Measurements from ENCODE around the gene FAM222B.

FAM222B gene

DNA sequence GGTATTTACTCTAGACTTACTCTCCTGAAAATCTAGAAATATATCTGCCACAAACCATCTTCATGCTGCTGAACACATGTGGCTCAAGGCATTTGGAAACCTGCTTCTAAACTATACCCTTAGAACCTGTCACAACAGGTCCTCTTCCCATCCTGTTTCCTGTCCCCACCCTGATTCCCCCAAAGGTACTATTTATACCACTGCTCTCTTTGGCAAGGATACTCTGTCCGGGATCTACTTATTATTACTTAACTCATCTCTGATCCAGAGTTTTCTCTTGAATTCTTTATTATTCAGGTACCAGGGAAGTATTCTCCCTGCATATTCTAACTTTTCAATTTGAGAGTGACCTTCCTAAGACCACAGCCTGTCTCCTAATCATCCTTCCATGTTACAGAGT lies 65.4 kb downstream of the FAM222B start:
- peak overlapping the region in 1 of 11 experiments; percentile 34; a peak in 1 of 22 replicates for H3K9ac ChIP-seq
- H3K4me3 ChIP-seq = no peak overlapping the region
- H3K9me3 ChIP-seq (replicated peaks in 1 of 11) = no peaks in the 10 kb centered on the region; a peak in 1 of 22 replicates

DNA sequence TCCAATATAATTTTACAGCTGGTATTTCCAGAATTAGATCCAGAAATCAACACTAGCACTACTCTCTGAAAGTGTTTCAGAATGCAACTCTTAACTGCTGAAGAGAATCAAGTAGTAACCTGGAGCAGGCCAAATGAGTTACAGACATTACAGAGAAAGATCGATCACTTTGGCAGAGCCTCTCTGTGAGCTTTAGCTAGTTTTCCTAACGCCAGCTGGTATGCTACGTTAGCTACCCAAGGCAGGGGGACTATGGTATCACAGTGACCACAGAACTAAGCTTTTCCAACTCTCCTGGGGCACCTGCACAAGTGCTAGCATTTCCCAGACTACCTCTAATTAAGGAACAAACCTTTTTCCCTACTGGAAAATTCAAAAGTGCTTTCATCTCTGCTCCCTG lies 68.4 kb downstream of the FAM222B start:
- H4K20me1 ChIP-seq = peaks cover 23 to 77% (median 43%) of the 10 kb centered on the region in 11 experiments; a peak in 17 of 22 replicates

More for the DNA sequence above, 65.4 kb downstream of the FAM222B start:
- peaks cover 18 to 49% (median 33%) of the 10 kb centered on the region in 11 experiments for H3K36me3 ChIP-seq
- TF ChIP-seq Cebpa-rat (IDR thresholded peaks at IDR 0.05) = no peak
- H4K20me1 ChIP-seq = peaks cover 28 to 83% (median 52%) of the 10 kb centered on the region in 11 experiments; a peak in 17 of 22 replicates
- H3K4me2 ChIP-seq = peak overlapping the region in 3 of 11 experiments; percentile 1 to 11 (median 2); a peak in 2 of 22 replicates
- H3K27me3 ChIP-seq = no peaks in the 10 kb centered on the region
- peaks cover 0 to 37% (median 22%) of the 10 kb centered on the region in 10 experiments; a peak in 18 of 20 replicates for H3K4me1 ChIP-seq
- no peak overlapping the region for H3K27ac ChIP-seq

DNA sequence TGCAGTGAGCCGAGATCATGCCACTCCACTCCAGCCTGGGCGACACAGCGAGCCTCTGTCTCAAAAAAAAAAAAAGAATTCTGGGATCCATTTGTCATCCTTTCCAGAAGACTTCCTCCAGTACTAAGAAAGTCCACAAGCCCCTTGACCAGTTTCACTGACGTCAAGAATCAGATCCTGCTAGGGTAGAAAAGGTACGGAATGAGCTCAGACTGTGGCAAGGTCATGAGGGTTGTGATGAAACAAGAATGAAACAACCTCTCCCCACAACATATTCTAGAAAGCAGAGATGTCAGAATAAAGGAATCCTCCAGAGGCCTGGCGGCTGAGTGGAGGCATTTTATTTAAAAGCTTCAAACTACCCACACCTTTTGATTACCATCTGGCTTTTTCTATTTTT lies 68.9 kb downstream of the FAM222B start:
- H3K4me2 ChIP-seq = peak overlapping the region in 1 of 11 experiments; percentile 7; a peak in 1 of 22 replicates

More for the DNA sequence above, 68.4 kb downstream of the FAM222B start:
- H3K9ac ChIP-seq = peak overlapping the region in 2 of 11 experiments; percentile 0 to 39; a peak in 1 of 22 replicates
- H3K4me3 ChIP-seq = no peak overlapping the region
- H3K4me2 ChIP-seq = peak overlapping the region in 4 of 11 experiments; percentile 3 to 31 (median 6); a peak in 3 of 22 replicates
- peaks cover 0 to 33% (median 20%) of the 10 kb centered on the region in 10 experiments; a peak in 17 of 20 replicates for H3K4me1 ChIP-seq
- no peak overlapping the region for H3K27ac ChIP-seq
- no peaks in the 10 kb centered on the region for H3K9me3 ChIP-seq (replicated peaks in 1 of 11)
- TF ChIP-seq Cebpa-rat (IDR thresholded peaks at IDR 0.05) = no peak
- H3K36me3 ChIP-seq = peaks cover 5 to 48% (median 23%) of the 10 kb centered on the region in 11 experiments; a peak in 19 of 22 replicates
- H3K27me3 ChIP-seq = no peaks in the 10 kb centered on the region

DNA sequence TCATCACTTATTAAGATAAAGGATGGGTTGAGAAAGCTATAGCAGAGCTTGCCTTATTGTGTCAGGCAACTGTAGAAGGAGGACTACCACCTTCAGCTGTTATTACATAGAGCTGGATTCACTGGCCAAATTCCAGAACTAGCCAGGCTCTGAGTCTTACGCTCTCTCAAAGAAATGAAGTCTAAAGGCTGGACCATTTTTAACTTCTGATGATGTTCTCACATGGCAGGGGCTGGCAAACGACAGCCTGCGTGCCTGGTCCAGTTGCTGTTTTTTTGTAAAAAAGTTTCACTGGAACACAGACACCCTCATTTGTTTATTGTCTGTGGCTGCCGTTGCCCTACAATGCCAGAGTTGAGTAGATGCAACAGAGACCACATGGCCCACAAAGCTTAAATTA lies 77.6 kb downstream of the FAM222B start:
- TF ChIP-seq Cebpa-rat (IDR thresholded peaks at IDR 0.05) = no peak
- Histone ChIP-seq H3K36me3 (peaks cover 25 to 73% (median 52%) of the 10 kb centered on the region in 11 experiments), H3K4me1 (peaks cover 12 to 27% (median 20%) of the 10 kb centered on the region in 10 experiments), H3K4me2 (no peak overlapping the region), H3K27me3 (no peaks in the 10 kb centered on the region), H4K20me1 (peaks cover 20 to 74% (median 61%) of the 10 kb centered on the region in 11 experiments; a peak in 20 of 22 replicates), H3K9ac (no peak overlapping the region), H3K27ac (no peak overlapping the region), H3K9me3 (replicated peaks in 1 of 11) (no peaks in the 10 kb centered on the region), H3K4me3 (no peak overlapping the region)

More for the DNA sequence above, 68.9 kb downstream of the FAM222B start:
- Histone ChIP-seq H3K4me1 (peaks cover 0 to 31% (median 17%) of the 10 kb centered on the region in 10 experiments; a peak in 17 of 20 replicates), H3K27me3 (no peaks in the 10 kb centered on the region), H3K36me3 (peaks cover 5 to 47% (median 21%) of the 10 kb centered on the region in 11 experiments; a peak in 19 of 22 replicates), H3K9me3 (replicated peaks in 1 of 11) (no peaks in the 10 kb centered on the region), H4K20me1 (peaks cover 20 to 76% (median 48%) of the 10 kb centered on the region in 11 experiments; a peak in 17 of 22 replicates), H3K27ac (no peak overlapping the region), H3K9ac (no peak overlapping the region), H3K4me3 (no peak overlapping the region)
- no peak for TF ChIP-seq Cebpa-rat (IDR thresholded peaks at IDR 0.05)

DNA sequence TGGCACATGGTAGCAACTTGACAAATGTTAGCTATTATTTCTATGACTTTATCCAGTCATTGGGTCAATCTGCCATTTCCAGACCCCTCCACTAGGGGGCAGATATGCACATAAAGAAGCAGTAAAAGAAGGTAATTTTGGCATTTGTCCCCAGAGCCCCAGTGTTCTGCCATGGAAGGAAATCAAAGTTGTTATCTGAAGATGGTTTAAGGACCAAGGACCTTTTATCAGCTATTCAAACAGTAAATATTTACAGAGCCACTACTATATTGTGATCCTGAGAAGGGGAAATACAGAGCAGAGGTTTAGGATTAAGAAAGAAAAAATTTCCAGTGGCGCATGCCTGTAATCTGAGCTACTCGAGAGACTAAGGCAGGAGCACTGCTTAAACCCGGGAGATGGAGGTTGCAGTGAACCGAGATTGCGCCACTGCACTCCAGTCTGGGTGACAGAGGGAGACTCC lies 78.8 kb downstream of the FAM222B start:
- Histone ChIP-seq H3K4me1 (peaks cover 12 to 27% (median 20%) of the 10 kb centered on the region in 10 experiments), H4K20me1 (peaks cover 20 to 74% (median 61%) of the 10 kb centered on the region in 11 experiments; a peak in 20 of 22 replicates), H3K27me3 (no peaks in the 10 kb centered on the region), H3K9ac (no peak overlapping the region; a peak in 1 of 22 replicates), H3K9me3 (replicated peaks in 1 of 11) (no peaks in the 10 kb centered on the region), H3K27ac (no peak overlapping the region), H3K36me3 (peaks cover 37 to 83% (median 64%) of the 10 kb centered on the region in 11 experiments), H3K4me2 (no peak overlapping the region), H3K4me3 (no peak overlapping the region)
- TF ChIP-seq Cebpa-rat (IDR thresholded peaks at IDR 0.05) = no peak

DNA sequence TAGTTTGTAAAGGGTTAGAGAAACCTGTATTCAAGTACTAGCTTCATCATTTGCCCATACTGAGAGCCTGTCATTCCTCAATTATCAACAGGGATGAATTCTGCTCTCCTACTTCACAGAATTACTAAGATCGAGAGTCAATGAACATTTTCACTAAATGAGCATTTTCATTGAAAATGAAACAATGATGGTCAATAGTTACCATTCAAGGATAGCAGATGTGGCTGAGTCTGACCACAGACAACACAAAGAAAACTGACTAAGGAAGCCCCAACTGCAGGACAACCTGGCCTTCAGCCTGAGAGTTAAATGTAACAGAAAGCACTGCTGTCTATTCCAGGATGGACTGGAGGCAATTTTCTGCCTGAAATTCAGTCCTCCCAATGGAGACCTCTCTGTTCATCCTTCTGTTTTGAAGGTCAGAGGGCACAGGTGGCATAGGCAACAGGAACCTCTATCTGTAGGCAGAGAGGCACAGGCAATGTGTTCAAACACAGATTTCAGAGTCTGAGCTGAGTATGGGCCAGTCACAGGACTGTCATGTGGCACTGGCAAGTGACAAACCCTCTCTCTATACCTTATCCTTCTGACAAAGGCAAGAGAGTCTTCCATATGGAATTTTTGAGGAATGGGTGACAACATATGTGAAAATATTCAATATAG lies 79.3 kb downstream of the FAM222B start:
- Histone ChIP-seq H3K4me3 (no peak overlapping the region), H3K9ac (no peak overlapping the region; a peak in 1 of 22 replicates), H3K27ac (no peak overlapping the region), H3K4me2 (no peak overlapping the region), H4K20me1 (peaks cover 20 to 74% (median 61%) of the 10 kb centered on the region in 11 experiments; a peak in 20 of 22 replicates), H3K4me1 (peaks cover 12 to 27% (median 20%) of the 10 kb centered on the region in 10 experiments), H3K36me3 (peaks cover 43 to 83% (median 69%) of the 10 kb centered on the region in 11 experiments), H3K27me3 (no peaks in the 10 kb centered on the region), H3K9me3 (replicated peaks in 1 of 11) (no peaks in the 10 kb centered on the region)
- no peak for TF ChIP-seq Cebpa-rat (IDR thresholded peaks at IDR 0.05)

DNA sequence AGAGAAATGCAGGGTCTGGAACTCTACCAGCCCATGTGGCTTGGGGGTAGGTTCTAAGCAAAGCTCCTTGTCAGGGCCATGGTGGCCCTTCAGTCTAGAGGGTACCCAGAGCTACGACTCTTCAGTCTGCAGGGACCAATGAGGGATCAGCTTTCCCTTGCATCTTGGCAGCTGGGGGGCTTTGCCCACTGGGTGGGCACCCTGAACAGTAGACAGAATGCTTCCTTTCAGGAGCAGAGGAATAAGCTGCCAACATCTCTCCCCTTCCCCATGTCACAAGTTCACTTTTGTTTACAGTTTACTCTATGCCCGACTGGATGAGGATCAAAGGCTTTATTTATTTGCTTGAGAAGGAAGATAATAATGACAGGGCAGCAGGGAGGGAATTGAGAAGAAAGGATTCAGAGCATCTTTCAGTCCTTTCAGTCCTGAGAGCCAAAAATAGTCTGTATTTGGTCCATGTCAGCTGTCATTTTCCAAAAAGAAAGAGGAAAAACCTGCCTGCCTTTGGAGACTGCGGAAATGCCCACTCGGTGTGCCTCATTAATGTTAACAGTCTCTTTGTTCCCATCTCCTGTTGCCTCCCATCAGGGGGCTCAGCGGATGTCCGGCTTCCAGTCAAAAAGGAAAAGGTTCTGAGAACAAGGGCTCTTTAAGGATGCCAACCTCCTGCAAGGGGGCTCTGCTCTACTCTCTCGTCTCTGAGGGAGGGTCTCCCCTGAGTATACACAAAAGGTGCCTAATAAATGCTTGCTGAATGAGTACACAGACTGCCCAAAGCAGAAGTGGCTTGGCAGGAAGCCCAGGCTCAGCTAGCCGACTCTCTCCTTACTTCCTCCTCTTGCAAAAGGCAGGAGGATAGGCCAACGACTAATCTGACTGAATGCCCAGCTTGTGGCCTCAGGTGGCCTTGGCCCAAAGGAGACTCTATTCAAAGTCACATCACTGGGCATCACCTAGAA lies 81.7 kb downstream of the FAM222B start:
- H3K4me3 ChIP-seq = no peak overlapping the region
- TF ChIP-seq Cebpa-rat (IDR thresholded peaks at IDR 0.05) = no peak
- peak overlapping the region in 8 of 11 experiments; percentile 0 to 58 (median 37); a peak in 12 of 22 replicates for H3K27ac ChIP-seq
- H3K4me1 ChIP-seq = peaks cover 12 to 27% (median 20%) of the 10 kb centered on the region in 10 experiments
- peaks cover 50 to 83% (median 72%) of the 10 kb centered on the region in 11 experiments for H3K36me3 ChIP-seq
- peak overlapping the region in 9 of 11 experiments; percentile 14 to 44 (median 25); a peak in 11 of 22 replicates for H3K9ac ChIP-seq
- peaks cover 5 to 65% (median 44%) of the 10 kb centered on the region in 11 experiments; a peak in 20 of 22 replicates for H4K20me1 ChIP-seq
- H3K27me3 ChIP-seq = no peaks in the 10 kb centered on the region
- peak overlapping the region in 10 of 11 experiments; percentile 9 to 68 (median 47); a peak in 19 of 22 replicates for H3K4me2 ChIP-seq
- no peaks in the 10 kb centered on the region for H3K9me3 ChIP-seq (replicated peaks in 1 of 11)

DNA sequence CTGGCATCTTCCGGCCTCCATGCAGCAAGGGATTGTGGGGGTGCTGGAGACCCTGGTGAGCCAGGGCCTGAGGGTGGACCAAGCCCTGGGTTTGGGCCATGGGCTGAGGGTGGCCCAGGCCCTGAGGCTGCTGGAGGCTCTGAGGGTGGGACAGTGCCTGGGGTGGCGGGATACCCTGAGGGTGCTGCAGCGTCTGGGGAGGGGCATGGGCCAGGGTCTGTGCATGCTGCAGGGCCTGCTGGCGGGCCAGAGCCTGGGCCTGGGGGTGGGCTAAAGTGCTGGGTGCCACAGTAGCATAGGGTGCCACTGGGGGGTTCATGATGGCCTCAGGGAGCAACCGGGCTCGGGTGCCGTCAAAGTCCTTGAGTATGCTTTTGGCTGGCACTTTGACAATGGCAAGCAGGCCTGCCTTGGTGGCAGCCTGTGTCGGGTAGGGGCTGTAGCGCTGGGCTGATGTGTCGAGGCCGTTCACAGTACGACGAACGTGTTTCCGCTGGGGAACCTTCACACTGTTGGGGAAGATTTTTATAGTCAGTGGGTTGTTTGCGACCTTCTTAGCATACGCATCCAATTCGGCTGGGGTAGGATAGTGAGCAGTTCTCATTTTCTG lies 83.2 kb downstream of the FAM222B start:
- Histone ChIP-seq H3K4me1 (peaks cover 12 to 27% (median 20%) of the 10 kb centered on the region in 10 experiments), H3K27me3 (no peaks in the 10 kb centered on the region), H3K36me3 (peaks cover 46 to 83% (median 70%) of the 10 kb centered on the region in 11 experiments), H3K9me3 (replicated peaks in 1 of 11) (no peaks in the 10 kb centered on the region), H3K27ac (no peak overlapping the region), H3K9ac (no peak overlapping the region), H3K4me3 (no peak overlapping the region), H3K4me2 (no peak overlapping the region), H4K20me1 (peaks cover 5 to 60% (median 45%) of the 10 kb centered on the region in 11 experiments; a peak in 20 of 22 replicates)
- TF ChIP-seq Cebpa-rat (IDR thresholded peaks at IDR 0.05) = no peak

Measured in BLaER1 treated with 17β-estradiol and CSF1 and Interleukin-3, amounts not matched to agents 10 nM and 100 nM (cell line).